Astrocyte of the cerebellum (primary cell): ENCODE measurements around the gene GMCL1.

Source experiments
- DNase-seq: peaks from one replicate; pipeline ENCODE4 v3.0.0-alpha.2; 2011; ENCODE audit warnings: low read depth
- H3K4me3 ChIP-seq: 2 replicates; pipeline ENCODE4 v1.5.1; 2011; ENCODE audit warnings: mild to moderate bottlenecking, low read depth, low read length, moderate library complexity
- in situ Hi-C: cut with HindIII; loops from 2 replicates; pipeline ENCODE4 v1.10.0; 2017; ENCODE audit warnings: low sequenced_read_pairs
- TF ChIP-seq, protein P1 (sequence below): IDR thresholded peaks from 2 replicates; pipeline ENCODE4 v1.5.1; 2012; ENCODE audit warnings: low read length, low read depth, moderate library complexity, mild to moderate bottlenecking; ENCODE audit errors: missing control alignments

The GMCL1 gene

DNA sequence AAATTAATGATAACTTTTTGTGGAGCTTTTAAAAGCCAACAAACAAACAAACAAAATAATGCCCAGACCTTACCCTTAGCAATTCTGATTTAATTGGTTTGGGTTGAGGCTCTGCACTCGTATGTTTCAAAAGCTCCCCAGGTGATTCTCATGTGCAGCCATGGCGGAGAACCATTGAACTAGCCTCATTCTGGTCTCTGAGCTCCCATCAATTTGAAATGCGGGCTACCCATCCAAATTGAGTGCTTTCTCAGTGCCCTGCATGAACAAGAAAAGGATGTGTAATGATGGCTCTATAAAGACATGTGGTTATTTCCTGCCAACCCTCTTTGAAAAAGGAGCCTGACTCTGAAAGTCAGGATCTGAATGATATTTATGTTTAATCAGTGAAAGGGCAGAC lies 93.7 kb downstream of the GMCL1 start:
- no peak overlapping the region for H3K4me3 ChIP-seq
- in situ Hi-C loops, result no loop called here
- TF ChIP-seq, protein P1, sequence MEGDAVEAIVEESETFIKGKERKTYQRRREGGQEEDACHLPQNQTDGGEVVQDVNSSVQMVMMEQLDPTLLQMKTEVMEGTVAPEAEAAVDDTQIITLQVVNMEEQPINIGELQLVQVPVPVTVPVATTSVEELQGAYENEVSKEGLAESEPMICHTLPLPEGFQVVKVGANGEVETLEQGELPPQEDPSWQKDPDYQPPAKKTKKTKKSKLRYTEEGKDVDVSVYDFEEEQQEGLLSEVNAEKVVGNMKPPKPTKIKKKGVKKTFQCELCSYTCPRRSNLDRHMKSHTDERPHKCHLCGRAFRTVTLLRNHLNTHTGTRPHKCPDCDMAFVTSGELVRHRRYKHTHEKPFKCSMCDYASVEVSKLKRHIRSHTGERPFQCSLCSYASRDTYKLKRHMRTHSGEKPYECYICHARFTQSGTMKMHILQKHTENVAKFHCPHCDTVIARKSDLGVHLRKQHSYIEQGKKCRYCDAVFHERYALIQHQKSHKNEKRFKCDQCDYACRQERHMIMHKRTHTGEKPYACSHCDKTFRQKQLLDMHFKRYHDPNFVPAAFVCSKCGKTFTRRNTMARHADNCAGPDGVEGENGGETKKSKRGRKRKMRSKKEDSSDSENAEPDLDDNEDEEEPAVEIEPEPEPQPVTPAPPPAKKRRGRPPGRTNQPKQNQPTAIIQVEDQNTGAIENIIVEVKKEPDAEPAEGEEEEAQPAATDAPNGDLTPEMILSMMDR, result no peak

GRCh38 chr2:69926849-69927515 lies 97.5 kb downstream of the GMCL1 start:
- H3K4me3 ChIP-seq, result no peak overlapping the region
- TF ChIP-seq, protein P1, result no peak
- no peak for DNase-seq
- in situ Hi-C loops, result no loop called here

More for the DNA sequence above, 93.7 kb downstream of the GMCL1 start:
- DNase-seq, result no peak
